Activated CD4-positive, alpha-beta T cell treated with anti-CD3 and anti-CD28 coated beads for 4 hours (primary cell): ENCODE measurements around the gene ACSL5.

ENCODE experiments used
- DNase-seq, 2 donors: peaks; one replicate each; pipeline ENCODE4 v3.0.0-alpha.2; 2020

Gene ACSL5

DNA sequence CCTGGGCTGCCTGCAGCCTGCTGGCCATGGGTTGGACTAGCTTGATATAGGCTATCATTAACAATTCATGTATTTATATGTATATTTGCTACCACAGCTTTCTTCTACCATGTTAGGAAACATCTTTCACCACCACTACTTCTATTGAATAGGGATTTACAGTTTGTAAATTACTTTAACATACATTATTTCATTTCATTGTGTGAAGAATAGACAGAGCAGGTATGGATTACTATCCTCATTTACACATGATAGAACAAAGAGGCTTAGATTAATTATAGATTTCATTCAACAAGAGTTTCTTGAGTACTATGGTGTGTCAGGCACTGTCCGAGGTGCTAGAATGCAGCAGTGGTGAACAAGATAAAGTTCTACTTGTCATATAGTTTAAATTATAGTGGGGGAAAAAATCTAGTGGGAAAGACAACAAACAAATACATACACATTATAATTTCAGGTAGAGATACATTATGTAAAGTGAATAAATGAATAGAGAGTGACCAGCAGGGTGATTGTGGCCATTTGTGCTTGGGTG, 93.7 kb downstream of the ACSL5 start:
- no peak for DNase-seq

DNA sequence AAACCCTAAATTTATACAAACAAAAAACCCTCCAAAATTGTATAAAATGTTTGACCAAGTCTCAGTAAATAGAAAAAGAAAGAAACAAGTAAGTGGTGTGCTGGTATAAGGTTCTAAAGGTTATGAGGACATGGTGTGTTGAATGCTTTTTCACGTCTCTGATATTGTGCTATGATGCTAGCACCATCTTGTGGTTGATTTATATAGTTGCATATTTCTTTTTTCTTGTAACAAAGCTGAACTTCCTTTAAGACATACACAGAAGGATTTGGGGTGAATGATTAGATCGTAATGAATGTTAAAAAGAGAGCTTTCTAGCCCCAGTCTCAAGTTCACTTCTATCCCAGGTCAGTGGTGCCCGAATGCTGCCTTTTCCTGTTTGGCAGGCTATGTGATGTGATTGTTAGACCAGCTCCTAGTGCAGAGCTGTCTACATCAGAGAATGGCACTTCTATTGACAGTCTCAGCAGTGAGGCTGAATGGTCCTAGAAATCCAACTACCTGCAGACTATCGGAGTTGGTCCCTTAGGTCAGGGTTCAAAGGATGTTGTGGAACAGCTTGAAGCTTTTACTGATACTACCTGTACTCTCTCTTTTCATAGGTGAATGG, 98.1 kb downstream of the ACSL5 start:
- DNase-seq: no peak

DNA sequence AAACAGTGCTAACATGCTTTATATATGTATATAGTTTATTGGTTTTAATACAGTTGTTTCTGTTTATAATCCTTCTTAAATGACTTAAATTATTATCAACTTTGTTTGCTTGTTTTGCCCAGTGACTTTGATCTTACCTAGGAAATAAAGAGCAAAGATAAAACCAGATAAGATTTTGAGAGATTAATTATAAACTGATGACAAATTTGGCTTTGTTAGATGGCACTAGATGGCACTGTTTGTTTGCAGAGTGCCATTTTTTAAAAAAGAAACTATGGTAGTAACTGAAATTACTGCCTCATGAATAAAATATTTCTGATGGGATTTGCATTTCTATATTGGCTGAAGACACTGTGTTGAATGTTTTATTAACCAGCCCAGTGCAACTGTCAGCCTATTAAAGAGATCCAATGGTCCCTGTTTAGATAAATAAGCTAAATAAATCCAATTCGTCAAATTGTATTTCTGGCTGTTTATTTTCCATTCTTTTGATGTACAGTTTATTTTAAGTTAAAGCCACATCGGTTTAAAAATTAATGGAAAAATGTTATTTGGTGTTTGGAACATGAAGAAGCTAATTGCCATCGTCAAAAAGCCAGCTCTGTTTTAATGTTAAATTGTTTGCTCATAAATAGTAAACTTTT, 101.8 kb downstream of the ACSL5 start:
- no peak for DNase-seq
